Measurements from ENCODE around the gene MARCKSL1. TPM values are rescaled to one million over a fixed set of nuclear protein-coding genes. Genes with fewer than 3 reads are reported as not detected.

MARCKSL1 gene
- total and polyA plus RNA-seq, 2 of the 13 experiments (the other 11 are each of a cell fraction or from before 2014, with no cell fraction given): 81.9 to 155 TPM

DNA sequence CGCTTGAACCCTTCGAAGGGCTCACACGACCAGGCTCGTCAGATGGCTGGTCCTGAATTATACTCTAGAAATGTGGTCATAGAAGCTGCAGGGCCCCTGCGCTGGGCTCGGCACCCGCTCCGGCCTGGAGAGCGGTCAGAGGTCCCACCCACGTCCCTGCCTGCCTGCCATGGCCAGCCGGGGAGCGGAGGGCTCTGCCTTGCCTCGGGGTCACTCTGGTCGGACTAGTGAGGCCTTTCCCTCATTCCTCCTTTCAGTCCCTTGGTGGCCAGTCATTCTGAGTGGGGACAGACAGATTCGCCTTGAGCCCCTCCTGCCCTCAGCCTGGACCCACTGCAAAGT lies 529 bp upstream of the MARCKSL1 start (continued):
- TF ChIP-seq, protein P1, sequence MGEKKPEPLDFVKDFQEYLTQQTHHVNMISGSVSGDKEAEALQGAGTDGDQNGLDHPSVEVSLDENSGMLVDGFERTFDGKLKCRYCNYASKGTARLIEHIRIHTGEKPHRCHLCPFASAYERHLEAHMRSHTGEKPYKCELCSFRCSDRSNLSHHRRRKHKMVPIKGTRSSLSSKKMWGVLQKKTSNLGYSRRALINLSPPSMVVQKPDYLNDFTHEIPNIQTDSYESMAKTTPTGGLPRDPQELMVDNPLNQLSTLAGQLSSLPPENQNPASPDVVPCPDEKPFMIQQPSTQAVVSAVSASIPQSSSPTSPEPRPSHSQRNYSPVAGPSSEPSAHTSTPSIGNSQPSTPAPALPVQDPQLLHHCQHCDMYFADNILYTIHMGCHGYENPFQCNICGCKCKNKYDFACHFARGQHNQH (CRISPR knock-in tag; IDR thresholded peaks at IDR 0.05): peak; percentile 9; the same call in 1 of the 2 replicates
- peak; percentile 28; the same call in 1 of the 2 replicates for TF ChIP-seq SAP130 (CRISPR knock-in tag; IDR thresholded peaks at IDR 0.05; ENCODE audit: low read depth)
- TF ChIP-seq SALL1 (CRISPR knock-in tag; IDR thresholded peaks at IDR 0.05): peak; percentile 25; the same call in 1 of the 2 replicates
- no peak for TF ChIP-seq RBM22 (optimal IDR thresholded peaks at IDR 0.05; ENCODE audit: low read length)
- TF ChIP-seq, protein P2, sequence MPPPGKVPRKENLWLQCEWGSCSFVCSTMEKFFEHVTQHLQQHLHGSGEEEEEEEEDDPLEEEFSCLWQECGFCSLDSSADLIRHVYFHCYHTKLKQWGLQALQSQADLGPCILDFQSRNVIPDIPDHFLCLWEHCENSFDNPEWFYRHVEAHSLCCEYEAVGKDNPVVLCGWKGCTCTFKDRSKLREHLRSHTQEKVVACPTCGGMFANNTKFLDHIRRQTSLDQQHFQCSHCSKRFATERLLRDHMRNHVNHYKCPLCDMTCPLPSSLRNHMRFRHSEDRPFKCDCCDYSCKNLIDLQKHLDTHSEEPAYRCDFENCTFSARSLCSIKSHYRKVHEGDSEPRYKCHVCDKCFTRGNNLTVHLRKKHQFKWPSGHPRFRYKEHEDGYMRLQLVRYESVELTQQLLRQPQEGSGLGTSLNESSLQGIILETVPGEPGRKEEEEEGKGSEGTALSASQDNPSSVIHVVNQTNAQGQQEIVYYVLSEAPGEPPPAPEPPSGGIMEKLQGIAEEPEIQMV (CRISPR knock-in tag; IDR thresholded peaks at IDR 0.05; ENCODE audit: low read depth): no peak
- TF ChIP-seq GTF2F1 (IDR thresholded peaks at IDR 0.05; ENCODE audit: low read length): no peak
- no peak for TF ChIP-seq HNRNPUL1 (IDR thresholded peaks at IDR 0.05; ENCODE audit: low read depth, low read length)
- peak; percentile 1; the same call in 1 of the 2 replicates for TF ChIP-seq HDAC1 (CRISPR knock-in tag; IDR thresholded peaks at IDR 0.05)
- TF ChIP-seq, protein P3, sequence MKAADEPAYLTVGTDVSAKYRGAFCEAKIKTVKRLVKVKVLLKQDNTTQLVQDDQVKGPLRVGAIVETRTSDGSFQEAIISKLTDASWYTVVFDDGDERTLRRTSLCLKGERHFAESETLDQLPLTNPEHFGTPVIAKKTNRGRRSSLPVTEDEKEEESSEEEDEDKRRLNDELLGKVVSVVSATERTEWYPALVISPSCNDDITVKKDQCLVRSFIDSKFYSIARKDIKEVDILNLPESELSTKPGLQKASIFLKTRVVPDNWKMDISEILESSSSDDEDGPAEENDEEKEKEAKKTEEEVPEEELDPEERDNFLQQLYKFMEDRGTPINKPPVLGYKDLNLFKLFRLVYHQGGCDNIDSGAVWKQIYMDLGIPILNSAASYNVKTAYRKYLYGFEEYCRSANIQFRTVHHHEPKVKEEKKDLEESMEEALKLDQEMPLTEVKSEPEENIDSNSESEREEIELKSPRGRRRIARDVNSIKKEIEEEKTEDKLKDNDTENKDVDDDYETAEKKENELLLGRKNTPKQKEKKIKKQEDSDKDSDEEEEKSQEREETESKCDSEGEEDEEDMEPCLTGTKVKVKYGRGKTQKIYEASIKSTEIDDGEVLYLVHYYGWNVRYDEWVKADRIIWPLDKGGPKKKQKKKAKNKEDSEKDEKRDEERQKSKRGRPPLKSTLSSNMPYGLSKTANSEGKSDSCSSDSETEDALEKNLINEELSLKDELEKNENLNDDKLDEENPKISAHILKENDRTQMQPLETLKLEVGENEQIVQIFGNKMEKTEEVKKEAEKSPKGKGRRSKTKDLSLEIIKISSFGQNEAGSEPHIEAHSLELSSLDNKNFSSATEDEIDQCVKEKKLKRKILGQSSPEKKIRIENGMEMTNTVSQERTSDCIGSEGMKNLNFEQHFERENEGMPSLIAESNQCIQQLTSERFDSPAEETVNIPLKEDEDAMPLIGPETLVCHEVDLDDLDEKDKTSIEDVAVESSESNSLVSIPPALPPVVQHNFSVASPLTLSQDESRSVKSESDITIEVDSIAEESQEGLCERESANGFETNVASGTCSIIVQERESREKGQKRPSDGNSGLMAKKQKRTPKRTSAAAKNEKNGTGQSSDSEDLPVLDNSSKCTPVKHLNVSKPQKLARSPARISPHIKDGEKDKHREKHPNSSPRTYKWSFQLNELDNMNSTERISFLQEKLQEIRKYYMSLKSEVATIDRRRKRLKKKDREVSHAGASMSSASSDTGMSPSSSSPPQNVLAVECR (CRISPR knock-in tag; IDR thresholded peaks at IDR 0.05; ENCODE audit: borderline replicate concordance): peak; percentile 21; the same call in 1 of the 2 replicates
- no peak for TF ChIP-seq NFRKB (IDR thresholded peaks at IDR 0.05)
- TF ChIP-seq ZNF720 (CRISPR knock-in tag; IDR thresholded peaks at IDR 0.05): no peak
- TF ChIP-seq ZSCAN31 (CRISPR knock-in tag; IDR thresholded peaks at IDR 0.05; ENCODE audit: low read depth): no peak
- TF ChIP-seq, protein P4, sequence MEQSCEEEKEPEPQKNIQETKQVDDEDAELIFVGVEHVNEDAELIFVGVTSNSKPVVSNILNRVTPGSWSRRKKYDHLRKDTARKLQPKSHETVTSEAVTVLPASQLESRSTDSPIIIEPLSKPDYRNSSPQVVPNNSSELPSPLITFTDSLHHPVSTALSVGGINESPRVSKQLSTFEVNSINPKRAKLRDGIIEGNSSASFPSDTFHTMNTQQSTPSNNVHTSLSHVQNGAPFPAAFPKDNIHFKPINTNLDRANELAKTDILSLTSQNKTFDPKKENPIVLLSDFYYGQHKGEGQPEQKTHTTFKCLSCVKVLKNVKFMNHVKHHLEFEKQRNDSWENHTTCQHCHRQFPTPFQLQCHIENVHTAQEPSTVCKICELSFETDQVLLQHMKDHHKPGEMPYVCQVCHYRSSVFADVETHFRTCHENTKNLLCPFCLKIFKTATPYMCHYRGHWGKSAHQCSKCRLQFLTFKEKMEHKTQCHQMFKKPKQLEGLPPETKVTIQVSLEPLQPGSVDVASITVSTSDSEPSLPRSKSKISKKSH (CRISPR knock-in tag; IDR thresholded peaks at IDR 0.05; ENCODE audit: borderline replicate concordance): no peak
- TF ChIP-seq ATF1 (CRISPR knock-in tag; IDR thresholded peaks at IDR 0.05): no peak
- no peak for TF ChIP-seq SYNCRIP (IDR thresholded peaks at IDR 0.05; ENCODE audit: insufficient read depth, low read depth, low read length)
- no peak for TF ChIP-seq ZNF207 (IDR thresholded peaks at IDR 0.05; ENCODE audit: borderline replicate concordance)
- TF ChIP-seq ZBTB7B (CRISPR knock-in tag; IDR thresholded peaks at IDR 0.05): peak; percentile 74; the same call in 1 of the 2 replicates
- TF ChIP-seq, protein P5, sequence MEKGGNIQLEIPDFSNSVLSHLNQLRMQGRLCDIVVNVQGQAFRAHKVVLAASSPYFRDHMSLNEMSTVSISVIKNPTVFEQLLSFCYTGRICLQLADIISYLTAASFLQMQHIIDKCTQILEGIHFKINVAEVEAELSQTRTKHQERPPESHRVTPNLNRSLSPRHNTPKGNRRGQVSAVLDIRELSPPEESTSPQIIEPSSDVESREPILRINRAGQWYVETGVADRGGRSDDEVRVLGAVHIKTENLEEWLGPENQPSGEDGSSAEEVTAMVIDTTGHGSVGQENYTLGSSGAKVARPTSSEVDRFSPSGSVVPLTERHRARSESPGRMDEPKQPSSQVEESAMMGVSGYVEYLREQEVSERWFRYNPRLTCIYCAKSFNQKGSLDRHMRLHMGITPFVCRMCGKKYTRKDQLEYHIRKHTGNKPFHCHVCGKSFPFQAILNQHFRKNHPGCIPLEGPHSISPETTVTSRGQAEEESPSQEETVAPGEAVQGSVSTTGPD (CRISPR knock-in tag; IDR thresholded peaks at IDR 0.05): no peak
- TF ChIP-seq ZNF530 (CRISPR knock-in tag; IDR thresholded peaks at IDR 0.05; ENCODE audit: low read depth): no peak

All from HepG2 (cell line).